Measurements from ENCODE around the gene USP49.

- TF ChIP-seq CTCF (IDR thresholded peaks at IDR 0.05) (no peak), POLR2A (IDR thresholded peaks at IDR 0.05) (no peak)
Observed at GRCh38 chr6:41741625-41742490, 153.3 kb downstream of the USP49 start.
